ENCODE measurements around the gene MAP3K1.
"Not testable (repeated sequence)": the region's sequence is repeated elsewhere in the genome, so short reads cannot be mapped to it uniquely, and the experiment has no call there.

MAP3K1 gene

DNA sequence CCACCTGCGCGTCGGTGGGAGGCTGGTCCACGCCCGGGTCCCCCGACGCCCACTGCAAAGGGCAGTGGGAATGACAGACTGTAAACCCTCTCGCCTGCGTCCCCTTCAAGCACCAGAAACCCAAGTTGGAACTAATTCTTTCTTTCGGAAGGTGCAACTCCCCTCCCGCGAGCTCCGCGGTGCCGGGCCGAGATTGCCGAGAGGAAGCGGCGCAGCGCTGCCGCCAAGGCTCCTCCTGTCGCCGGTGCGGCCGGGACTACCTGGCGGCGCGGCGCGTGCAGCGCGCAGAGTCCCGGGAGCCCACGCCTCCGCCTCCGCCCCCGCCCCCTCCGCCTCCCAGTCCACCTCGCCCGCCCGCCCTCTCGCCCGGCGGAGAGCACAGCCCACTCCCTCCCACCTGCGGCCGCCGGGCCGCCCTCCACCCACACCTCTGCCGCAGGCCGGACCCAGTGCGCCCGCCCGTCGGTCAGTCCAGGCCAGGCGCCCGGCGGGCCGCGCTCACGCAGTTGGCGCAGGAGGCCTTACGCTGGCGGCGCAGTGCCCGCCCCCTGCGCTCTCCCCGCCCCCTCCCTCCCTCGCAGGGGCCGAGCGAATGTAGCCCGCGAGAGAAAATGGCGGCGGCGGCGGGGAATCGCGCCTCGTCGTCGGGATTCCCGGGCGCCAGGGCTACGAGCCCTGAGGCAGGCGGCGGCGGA lies at the start of gene MAP3K1:
MAP3K1 (plus strand) TSS at position 587 of the 695 bp plus-strand sequence; CDS start at position 612, 25 bp downstream.
- peak; percentile 92 for DNase-seq (ENCODE audit: low read depth, low spot score)

DNA sequence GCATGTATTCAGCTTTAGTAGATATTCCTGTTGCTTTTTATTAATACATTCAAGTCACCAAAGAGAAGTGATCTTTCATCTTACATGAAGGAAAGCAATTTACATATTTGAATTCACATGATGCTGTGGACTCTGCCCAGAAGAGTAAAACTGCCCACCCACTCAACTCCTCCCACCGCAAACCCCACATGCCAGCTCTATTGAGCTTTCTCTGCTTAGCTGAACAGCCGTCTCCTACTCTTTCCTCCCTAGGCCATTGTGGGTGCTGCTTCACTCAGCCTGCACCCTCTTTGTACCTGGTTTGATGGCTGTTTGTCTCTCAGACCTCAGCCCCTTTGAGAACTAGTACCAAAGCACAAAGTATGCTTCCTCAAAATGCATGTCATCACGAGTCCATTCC lies 48.4 kb upstream of the MAP3K1 start:
- DNase-seq (ENCODE audit: low read depth, low spot score), result no peak

DNA sequence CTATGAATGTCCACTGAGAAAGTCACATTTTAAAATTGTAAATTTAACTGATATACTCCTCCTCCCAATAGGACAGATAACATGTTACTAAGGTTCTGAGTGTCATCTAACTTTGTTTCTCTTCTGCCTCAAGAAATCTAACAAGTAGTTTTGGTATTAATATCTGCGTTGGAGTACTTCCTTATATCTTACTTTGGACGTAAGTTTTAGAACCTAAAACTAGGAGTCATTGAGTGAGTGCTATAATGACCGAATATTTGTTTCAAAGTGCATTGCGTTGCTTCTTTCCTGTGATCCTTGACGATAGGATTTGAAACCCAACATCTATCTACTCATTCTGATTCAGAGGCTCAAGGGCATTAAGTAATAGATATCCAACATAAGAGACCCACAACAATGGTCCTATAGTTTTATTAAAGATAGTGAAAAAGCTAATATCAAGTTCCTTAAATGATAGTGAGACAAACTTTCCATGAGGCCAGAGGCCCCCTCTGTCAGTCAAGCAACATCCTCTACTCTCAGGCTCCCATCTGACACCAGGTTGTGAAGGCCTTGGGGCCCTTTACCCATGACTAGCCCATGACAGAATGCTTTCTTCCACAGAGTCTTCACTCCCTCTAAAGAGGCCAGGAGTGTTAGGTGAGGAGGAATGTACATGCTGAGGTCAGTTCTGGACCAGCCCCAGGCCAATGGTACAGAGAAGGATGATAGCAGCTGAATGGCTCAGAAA lies 45.3 kb upstream of the MAP3K1 start:
- no peak for DNase-seq (ENCODE audit: low read depth, low spot score)

DNA sequence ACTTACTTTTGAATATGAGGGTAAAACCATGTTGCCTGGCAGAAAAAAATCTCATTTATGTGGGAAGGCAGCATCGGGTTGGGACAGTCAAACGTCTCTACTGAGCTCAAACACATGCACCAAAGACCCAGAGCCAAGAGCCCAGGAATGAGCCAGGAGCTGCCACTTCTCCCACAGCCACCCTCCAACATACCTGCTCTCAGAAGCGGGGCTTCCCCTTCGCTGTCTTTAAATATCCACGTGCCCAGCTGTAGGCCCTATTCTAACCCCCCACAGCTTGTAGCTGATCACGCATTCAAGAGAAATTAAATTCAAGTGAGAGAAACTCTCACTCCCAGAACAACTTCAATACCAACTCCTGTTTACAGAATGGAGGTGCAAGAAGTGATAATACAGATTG lies 42.6 kb upstream of the MAP3K1 start:
- DNase-seq (ENCODE audit: low read depth, low spot score), result no peak

DNA sequence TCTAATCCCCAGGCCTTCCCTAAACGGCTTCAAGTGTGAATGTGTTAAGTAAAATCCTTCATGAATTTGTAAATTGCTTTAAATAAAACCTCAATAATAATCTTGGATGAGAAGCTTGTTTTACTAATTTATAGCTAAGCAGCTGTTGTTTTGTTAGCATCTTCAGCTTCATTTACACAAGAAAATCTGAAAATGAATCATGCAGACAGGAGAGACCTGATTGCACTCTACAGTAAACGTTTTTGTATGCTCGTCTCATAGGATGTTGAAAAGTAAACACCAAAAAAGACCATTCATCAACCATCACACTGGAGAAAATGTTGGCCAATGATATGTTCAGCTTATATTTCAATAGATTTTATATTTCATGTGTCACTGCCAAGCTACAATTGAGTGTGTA lies 40.4 kb upstream of the MAP3K1 start:
- DNase-seq (ENCODE audit: low read depth, low spot score), result no peak

DNA sequence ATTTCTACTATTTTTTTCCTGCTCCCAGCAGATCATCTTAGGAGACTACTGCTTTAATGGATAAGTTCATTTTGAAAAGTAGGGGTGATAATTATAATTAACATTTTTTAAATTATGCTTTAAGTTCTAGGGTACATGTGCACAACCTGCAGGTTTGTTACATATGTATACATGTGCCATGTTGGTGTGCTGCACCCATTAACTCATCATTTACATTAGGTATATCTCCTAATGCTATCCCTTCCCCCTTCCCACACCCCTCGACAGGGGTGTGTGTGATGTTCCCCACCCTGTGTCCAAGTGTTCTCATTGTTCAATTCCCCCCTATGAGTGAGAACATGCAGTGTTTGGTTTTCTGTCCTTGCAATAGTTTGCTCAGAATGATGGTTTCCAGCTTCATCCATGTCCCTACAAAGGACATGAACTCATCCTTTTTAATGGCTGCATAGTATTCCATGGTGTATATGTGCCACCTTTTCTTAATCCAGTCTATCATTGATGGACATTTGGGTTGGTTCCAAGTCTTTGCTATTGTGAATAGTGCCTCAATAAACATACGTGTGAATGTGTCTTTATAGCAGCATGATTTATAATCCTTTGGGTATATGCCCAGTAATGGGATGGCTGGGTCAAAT lies 39.0 kb upstream of the MAP3K1 start:
- not testable (repeated sequence) for DNase-seq (ENCODE audit: low read depth, low spot score)

DNA sequence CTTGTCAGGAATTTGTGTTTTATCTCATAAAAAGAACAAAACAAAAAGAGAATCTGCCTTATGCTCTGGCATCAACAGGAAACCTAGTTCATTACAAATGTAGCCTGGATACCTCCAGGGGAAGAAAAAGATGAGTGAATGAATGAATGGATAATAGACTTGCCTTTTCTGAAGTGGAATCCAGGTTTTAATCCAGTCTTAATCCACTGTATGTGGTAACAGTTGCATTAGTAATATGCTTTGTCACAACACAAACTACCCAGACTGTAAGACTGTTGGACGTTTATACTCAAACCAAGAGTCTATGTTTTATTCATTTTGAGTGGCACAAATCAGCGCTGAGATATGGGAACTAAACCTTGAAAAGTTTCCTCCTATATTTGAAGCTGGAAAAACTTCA lies 32.1 kb upstream of the MAP3K1 start:
- no peak for DNase-seq (ENCODE audit: low read depth, low spot score)

DNA sequence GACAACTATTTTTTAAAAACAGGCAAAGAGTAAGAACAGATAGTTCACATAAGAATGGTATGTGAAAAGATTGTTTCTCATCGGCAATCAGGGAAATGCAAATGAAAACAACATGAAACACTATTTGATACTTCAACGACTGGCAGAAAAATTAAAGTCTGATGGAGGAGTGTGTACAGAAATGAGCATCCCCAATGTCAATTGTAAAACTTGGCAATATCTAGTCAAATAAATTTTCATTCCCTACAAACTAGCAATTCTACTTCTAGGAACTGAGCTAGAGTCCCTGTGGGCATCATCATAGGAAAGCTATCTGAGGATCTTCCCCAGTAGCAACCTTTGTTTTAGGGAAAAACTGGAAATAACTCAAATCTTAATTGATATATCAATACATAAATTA lies 29.0 kb upstream of the MAP3K1 start:
- DNase-seq (ENCODE audit: low read depth, low spot score), result no peak

DNA sequence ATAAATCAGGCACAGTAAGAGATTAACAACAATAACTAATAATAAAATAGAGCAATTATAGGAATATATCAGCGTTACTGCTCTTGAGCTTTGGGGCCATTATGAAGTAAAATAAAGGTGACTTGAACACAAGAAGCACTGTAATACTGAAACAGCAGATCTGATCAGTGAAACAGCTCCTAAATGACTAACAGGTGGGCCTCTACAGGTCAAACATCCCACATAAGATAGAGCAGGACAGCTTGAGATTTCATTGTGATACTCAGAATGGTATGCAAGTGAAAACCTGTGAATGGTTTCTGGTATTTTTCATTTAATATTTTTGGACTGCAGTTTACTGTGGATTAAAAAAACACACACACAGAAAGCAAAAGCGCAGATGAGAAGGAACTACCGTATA lies 24.0 kb upstream of the MAP3K1 start:
- DNase-seq (ENCODE audit: low read depth, low spot score), result no peak

DNA sequence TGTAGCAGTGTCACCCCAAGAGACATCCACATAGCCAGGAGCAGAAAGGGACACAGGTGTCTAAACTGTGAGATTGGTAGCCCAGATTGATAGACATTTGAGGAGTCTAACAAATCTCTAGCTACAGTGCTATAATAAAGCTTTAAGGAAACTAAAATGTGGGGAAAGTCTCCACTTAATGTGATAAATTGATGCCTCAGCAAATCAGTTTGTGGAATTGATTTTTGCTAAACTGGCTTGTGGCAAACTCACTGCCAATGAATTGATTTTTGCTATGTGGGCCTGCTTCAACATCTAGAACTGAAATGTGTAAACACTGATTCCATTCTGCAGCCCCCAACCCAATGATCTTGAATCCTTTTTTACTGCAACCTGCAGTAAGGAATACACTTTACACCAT lies 16.8 kb upstream of the MAP3K1 start:
- DNase-seq (ENCODE audit: low read depth, low spot score), result no peak

DNA sequence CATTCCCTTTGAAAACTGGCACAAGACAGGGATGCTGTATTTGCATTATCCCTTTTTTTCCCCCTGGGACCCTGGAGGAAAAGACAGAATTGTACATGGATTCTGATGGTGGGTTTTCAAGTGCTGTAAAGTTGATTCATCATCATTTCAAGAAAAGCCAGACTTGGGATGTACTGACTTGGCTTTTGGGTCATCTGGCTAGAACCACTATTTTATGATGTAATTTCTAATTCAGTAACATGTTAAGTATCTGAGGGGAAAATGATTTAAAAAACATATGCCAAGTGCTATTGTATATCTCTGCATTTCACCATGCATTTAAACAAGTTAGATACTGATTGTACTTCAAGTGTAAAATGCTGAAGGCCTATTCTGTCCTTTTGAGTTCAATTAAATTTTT lies 15.2 kb upstream of the MAP3K1 start:
- DNase-seq (ENCODE audit: low read depth, low spot score), result no peak

DNA sequence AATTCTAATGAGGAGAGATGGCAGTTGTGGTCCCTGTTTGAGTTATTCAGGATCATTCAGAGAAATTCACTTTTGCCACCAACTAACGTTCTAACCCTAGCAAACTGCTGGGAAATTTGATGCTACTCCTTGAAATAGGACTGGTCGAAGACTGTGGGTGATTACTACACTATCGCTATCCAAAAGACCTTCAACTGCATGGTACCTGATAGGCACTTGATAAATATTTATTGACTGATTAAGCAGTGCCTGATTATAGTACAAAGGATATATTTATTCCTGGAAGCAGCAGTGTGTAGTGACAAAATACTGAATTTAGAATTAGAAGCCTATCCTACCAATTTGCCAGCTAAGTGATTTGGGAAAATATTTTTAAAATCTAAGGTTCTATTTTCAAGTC lies 14.1 kb upstream of the MAP3K1 start:
- no peak for DNase-seq (ENCODE audit: low read depth, low spot score)

DNA sequence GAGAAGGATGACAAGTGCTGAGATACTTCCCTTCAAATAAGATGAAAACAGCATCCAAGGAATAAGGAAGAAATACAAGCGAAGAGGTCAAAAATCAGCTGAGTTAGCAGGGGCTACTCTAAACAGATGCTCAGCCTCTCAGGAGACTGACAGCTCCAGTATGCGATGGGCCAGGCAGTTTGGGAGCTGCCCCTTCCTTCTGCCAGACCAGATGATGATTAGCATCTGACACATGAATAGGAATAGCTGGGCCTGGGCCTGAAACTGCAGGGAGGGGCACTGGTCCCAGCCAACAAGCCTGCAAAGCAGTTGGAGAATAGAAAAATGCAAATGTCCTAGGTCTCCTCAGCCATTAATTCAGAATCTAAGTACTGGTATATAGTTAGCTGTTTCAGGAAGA lies 13.1 kb upstream of the MAP3K1 start:
- DNase-seq (ENCODE audit: low read depth, low spot score), result no peak

DNA sequence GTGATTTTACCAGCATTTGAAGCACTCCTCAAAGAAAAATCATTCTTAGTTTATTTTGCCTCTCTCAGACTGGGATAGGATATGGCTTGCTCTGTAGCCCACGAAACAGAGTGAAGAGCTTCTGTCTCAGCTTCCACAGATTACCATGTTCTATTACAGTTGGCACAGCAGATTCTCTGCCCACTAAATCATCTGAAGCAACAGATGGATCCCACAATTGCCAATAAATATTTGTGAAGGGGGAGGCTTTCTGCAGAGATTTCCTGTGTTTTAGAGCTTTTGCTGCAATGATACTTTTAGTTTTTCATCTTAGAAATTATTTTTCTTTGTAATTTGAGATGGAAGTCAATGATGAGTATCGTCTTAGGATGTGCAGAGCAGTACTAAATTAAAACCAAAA lies 12.3 kb upstream of the MAP3K1 start:
- DNase-seq (ENCODE audit: low read depth, low spot score), result no peak

DNA sequence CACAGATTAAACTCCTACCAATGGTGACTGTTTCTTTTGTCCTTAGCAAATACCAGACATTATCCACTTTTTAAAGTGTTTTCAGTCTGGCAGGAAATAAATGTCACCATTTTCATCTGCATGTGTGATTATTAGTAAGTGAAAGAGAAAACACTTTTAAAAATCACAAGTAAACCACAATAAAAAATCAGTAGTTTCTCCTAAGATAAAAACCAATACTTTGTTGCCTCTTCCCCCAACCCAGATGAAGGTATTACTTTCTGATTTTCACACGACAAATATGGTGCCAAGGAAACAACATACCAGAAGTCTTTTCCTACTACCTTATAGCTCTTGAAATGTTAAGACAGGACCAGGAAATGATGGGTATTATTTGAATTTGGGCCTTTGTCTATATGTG lies 11.5 kb upstream of the MAP3K1 start:
- DNase-seq (ENCODE audit: low read depth, low spot score), result no peak

DNA sequence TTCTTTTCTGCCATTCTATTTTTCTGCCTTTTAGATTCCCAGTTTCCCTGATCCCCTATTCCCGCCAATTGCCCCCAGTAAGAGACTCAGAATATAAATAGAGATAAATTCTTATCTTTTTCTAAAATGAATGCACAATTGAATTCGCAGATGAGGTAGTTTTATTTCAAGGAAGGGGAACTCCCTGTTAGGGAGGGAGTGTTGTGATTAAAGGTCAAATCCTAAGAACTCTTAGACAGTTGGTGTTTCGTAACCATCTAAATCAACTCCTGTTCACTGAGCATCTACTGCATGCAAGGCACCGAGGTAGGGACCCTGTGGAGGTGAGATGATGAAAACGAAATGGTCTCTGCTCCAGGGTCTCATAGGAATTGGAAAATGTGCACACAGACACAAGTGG lies 7.7 kb upstream of the MAP3K1 start:
- DNase-seq (ENCODE audit: low read depth, low spot score), result no peak

DNA sequence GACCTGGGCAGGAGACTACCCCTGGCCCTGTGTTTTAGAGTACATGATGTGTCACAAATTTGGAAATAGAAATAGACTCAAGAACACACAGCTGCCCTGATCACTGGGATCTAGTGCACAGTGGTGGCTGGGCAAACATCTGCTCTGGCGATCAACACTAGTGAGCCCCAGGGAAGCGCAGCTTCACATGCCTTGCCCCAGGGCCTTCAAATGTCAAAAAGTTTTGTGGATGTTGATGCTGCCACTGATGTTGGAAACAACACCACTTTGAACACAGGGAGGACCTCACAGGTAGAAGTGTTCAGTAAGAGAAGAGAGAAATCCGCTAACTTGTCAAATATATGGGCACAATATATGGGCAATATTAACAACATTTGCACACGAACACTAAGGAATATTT lies 7.1 kb upstream of the MAP3K1 start:
- no peak for DNase-seq (ENCODE audit: low read depth, low spot score)

DNA sequence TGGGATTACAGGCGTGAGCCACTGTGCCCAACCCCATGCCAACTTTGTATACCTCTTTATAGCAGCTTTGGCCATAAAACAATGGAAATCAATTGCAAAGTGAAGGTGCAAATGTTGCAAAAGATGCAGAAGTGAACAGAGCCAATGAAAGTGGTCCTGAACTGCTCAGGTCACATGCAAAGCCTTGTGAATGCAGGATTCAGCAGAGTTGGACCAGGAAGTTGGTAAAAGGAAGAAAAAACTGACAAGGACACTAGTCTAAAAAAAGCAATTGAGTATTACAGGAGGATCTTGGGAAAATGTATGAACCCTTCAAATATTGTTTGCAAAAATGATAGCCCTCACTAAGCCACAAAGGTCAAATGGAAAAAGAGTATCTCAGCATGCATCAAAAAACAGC lies 4.5 kb upstream of the MAP3K1 start:
- DNase-seq (ENCODE audit: low read depth, low spot score), result no peak

DNA sequence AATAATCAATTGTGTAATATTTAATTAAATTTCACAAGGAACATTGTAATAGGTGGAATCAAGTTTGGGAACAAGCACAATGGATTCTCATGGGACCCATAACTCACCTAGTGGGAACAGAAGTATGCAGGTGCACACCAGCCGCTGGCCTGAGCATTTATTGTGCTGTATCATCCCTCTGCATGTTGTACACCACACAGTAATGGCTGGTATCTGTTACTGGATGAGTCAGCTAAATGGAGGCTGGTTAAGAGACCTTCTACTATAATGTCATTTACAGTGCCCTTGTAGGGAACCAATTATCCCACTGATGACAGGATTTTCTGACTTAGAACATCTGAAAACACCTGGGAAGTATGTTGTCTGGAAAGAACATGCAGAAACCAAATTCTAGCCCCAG lies 3.2 kb upstream of the MAP3K1 start:
- DNase-seq (ENCODE audit: low read depth, low spot score), result no peak

DNA sequence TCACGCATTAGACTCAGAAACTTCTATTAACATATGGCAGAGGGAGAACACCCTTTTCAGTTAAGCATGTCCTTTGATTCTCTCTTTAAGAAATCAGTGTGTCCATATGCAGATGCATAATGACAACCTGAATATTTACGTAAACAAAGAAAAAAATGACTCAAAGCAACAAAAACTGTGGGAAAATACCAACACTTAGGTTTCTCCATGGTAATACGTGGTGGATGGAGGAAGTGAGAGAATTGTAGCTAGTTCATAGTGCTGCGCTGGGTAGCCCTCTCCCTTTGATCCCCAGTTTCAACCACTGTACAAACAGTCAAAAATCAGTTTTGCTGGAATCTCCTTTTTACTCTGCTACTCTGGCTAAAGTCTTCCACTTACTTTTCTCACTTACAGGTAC lies 2.0 kb upstream of the MAP3K1 start:
- DNase-seq (ENCODE audit: low read depth, low spot score), result no peak

DNA sequence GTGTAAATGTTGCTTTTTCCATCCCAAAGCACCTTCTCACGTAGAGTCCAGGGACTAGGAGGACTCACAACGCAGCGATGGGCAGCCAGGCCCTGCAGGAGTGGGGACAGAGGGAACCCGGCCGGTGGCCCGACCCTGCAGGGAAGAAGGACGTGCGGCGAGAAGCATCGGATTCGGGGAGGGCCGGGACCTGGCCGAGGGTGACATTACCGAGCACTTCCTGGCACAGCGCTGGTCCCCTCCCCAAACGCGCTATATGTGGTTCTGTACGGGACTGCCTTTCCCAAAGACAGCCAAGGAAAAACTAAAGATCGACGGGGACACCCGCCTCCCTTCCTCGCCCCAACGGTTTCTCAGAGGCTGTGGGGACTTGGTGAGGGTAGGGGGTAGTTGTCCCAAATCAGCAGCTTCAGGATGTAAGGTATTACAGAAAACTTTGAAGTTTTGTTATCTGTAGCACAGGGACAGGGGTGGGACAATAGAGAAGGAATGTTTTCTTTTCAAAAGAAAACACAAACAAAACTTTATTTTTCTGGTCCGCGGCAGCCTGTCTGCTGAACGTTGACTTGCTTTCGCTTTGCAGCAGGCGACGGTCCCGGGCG lies 887 bp upstream of the MAP3K1 start:
- DNase-seq (ENCODE audit: low read depth, low spot score), result peak; percentile 34

DNA sequence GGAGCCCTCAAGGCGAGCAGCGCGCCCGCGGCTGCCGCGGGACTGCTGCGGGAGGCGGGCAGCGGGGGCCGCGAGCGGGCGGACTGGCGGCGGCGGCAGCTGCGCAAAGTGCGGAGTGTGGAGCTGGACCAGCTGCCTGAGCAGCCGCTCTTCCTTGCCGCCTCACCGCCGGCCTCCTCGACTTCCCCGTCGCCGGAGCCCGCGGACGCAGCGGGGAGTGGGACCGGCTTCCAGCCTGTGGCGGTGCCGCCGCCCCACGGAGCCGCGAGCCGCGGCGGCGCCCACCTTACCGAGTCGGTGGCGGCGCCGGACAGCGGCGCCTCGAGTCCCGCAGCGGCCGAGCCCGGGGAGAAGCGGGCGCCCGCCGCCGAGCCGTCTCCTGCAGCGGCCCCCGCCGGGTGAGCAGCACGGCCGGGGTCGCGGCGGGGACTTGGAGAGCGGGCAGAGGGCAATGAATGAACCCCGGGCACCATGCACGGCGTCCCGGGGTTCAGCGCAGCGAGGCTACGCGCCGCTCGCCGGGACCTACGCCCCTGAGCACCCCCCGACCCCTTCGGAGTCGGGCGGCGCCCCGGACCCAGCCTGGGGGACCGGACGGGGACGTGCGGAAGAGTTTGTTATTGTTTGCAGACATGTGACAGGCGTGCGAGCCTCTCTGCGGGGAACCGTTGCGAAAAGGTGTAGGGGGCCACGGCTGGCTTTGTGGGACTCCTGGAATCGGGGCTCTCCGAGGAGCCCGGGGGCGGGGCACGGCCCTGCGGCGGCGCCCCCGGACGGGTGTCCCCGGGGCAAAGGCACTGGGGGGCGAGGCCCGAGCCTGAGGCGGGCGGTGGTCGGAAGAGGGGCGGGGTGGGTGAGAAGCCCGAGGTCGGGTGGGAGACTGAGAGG lies 553 bp downstream of the MAP3K1 start:
- no peak for DNase-seq (ENCODE audit: low read depth, low spot score)
